Gastrocnemius medialis (tissue), 4 donors: ENCODE results near the gene PTPRCAP.

Experiments
- POLR2A ChIP-seq, 2 donors: fragments of 450-650 bp; IDR thresholded peaks; one replicate each; pipeline ENCODE4 v1.6.1; 2017; ENCODE audit warnings: antibody characterized with exemption in 2 of 2, mild to moderate bottlenecking in 2 of 2, moderate library complexity in 2 of 2
- TF ChIP-seq, protein P1 (sequence below), 5 experiments: fragments of 450-650 bp in 3 of 5; fragments of 200-600 bp in 2 of 5; sonication (generic) in 2 of 5; IDR thresholded peaks in 4 of 5; conservative IDR thresholded peaks in 1 of 5; 1 replicate in 4 of 5; 2 replicates in 1 of 5; pipeline ENCODE4 v1.5.1; 2016 to 2019; ENCODE audit warnings: antibody characterized with exemption in 5 of 5, mild to moderate bottlenecking in 3 of 5, moderate library complexity in 3 of 5

DNA sequence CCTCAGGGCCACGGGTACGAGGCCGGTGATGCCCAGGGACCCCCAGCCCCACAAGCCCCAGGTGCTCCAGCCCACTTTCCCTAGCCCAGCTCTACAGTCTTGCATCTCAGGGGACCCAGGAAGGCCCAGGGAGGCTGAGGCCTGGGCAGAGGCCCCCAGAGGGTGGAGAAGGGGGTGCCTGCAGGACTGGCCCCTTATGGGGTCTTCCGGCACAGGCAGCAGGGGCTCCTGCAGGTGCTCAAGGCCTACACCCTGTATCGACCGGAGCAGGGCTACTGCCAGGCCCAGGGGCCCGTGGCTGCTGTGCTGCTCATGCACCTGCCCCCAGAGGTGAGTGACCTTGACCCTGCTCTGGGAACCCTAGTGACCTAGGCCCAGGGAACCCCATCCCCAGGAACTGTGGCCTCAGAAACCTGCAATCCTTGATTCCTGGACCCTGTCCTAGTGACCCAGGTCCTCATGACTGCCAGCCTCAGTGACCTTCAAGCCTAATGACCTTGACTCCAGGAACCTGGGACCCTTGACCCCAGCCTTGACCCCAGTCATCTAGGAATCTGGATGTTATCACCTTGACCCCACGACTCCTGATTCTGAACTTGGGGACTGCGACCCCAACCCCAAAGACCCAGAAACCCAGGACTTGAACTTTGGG, 31.7 kb downstream of the PTPRCAP start:
- TF ChIP-seq, protein P1, sequence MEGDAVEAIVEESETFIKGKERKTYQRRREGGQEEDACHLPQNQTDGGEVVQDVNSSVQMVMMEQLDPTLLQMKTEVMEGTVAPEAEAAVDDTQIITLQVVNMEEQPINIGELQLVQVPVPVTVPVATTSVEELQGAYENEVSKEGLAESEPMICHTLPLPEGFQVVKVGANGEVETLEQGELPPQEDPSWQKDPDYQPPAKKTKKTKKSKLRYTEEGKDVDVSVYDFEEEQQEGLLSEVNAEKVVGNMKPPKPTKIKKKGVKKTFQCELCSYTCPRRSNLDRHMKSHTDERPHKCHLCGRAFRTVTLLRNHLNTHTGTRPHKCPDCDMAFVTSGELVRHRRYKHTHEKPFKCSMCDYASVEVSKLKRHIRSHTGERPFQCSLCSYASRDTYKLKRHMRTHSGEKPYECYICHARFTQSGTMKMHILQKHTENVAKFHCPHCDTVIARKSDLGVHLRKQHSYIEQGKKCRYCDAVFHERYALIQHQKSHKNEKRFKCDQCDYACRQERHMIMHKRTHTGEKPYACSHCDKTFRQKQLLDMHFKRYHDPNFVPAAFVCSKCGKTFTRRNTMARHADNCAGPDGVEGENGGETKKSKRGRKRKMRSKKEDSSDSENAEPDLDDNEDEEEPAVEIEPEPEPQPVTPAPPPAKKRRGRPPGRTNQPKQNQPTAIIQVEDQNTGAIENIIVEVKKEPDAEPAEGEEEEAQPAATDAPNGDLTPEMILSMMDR (IDR thresholded peaks at IDR 0.05 in 4 of 5, conservative IDR thresholded peaks at IDR 0.05 in 1 of 5), result no peak
- no peak for TF ChIP-seq POLR2A (IDR thresholded peaks at IDR 0.05)
